ENCODE results near the gene PGBD2. TPM values are rescaled to one million over a fixed set of nuclear protein-coding genes. Genes with fewer than 3 reads are reported as not detected.

Gene PGBD2
- total and polyA plus RNA-seq, 9 of the 15 experiments (the other 6 are each of a cell fraction or from before 2014, with no cell fraction given), result 11.9 to 21.8 (median 14.7) TPM

- intact Hi-C loops (cut with micrococcal nuclease), result loop anchor here (1.0 kb wide), 1 partner anchor 12 kb away; no protein-coding TSS in a partner anchor
- Histone ChIP-seq H3K4me2 (ENCODE audit: insufficient read depth, low read length) (no peak overlapping the region), H3K9me1 (ENCODE audit: control insufficient read depth, insufficient read depth, low read length) (no peaks in the 10 kb centered on the region), H3K79me2 (ENCODE audit: control insufficient read depth, insufficient read depth, low read length) (no peaks in the 10 kb centered on the region), H3K27ac (ENCODE audit: extremely low read depth, low read depth, low read length) (peak overlapping the region; percentile 51; the same call in 2 of the 3 replicates), H3K4me1 (replicated peaks in 1 of 2; ENCODE audit: control insufficient read depth in 2 of 2, insufficient read depth in 2 of 2, low read length in 2 of 2) (peaks cover 16 to 49% of the 10 kb centered on the region in 2 experiments), H3K9ac (ENCODE audit: insufficient read depth in 1 of 2, low read depth in 2 of 2, low read length in 2 of 2) (peak overlapping the region in 1 of 2 experiments; percentile 11; a peak in 1 of 4 replicates), H3K9me3 (replicated peaks; ENCODE audit: control insufficient read depth, insufficient read depth, low read depth, low read length) (no peaks in the 10 kb centered on the region), H3K27me3 (ENCODE audit: control insufficient read depth in 2 of 2, insufficient read depth in 2 of 2, low read length in 2 of 2) (no peaks in the 10 kb centered on the region), H4K20me1 (replicated peaks; ENCODE audit: control insufficient read depth, insufficient read depth, low read length) (no peaks in the 10 kb centered on the region), H3K36me3 (ENCODE audit: control insufficient read depth, insufficient read depth, low read length) (no peaks in the 10 kb centered on the region), H3K4me3 (no peak overlapping the region), H2AFZ (ENCODE audit: low read depth, low read length) (peak overlapping the region; percentile 81)
- POLR2A ChIA-PET, result interaction anchor here (0.8 to 3.3 kb wide), 3 partner anchors 12 to 1028 kb away, joined by 3 to 19 read pairs (median 4); partner anchors contain the start of gene PGBD2
- DNase-seq (ENCODE audit: extremely low read depth in 1 of 4, low spot score in 3 of 4) (no peak), FAIRE-seq (no peak), ATAC-seq (no peak)
- 50% methylated on average over 1 of the region's 1 CpG for WGBS (ENCODE audit: insufficient coverage, low coverage, missing lambda C conversion rate)
- in situ Hi-C loops (cut with MboI), result no loop called here
- BruUV-seq (replicated peaks), result no TSS peak
- TF ChIP-seq TCFL5 (CRISPR knock-in tag; conservative IDR thresholded peaks at IDR 0.05) (no peak), ARNT (IDR thresholded peaks at IDR 0.05) (no peak), ZBTB8A (IDR thresholded peaks at IDR 0.05; ENCODE audit: partially characterized antibody) (no peak), MBD1 (CRISPR knock-in tag; IDR thresholded peaks at IDR 0.05) (no peak), CREB1 (IDR thresholded peaks at IDR 0.05) (0 out of 2 replicates have a peak, but pooled peaks have one; percentile 7), CREB1 (CRISPR knock-in tag; IDR thresholded peaks at IDR 0.05) (no peak), ZKSCAN8 (CRISPR knock-in tag; IDR thresholded peaks at IDR 0.05) (no peak), USF1 (CRISPR knock-in tag; IDR thresholded peaks at IDR 0.05) (no peak), ZNF311 (CRISPR knock-in tag; IDR thresholded peaks at IDR 0.05) (0 out of 2 replicates have a peak, but pooled peaks have one; percentile 21), RFX1 (IDR thresholded peaks at IDR 0.05) (no peak), GTF2E2 (tag; IDR thresholded peaks at IDR 0.05) (0 out of 2 replicates have a peak, but pooled peaks have one; percentile 32), NCOR1 (IDR thresholded peaks at IDR 0.05) (no peak), CBFA2T2 (conservative IDR thresholded peaks at IDR 0.05) (no peak)
- CTCF ChIA-PET (ENCODE audit: low intra/inter-chr PET ratio), result no interaction called here
These were observed 20.4 kb upstream of the PGBD2 start for GRCh38 chr1:248885646-248886045.
